ENCODE measurements around the gene AFF2. TPM values are rescaled to one million over a fixed set of nuclear protein-coding genes. Genes with fewer than 3 reads are reported as not detected.

Gene AFF2
- total RNA-seq, 1 experiment from 2014 or later, result 0.16 TPM

DNA sequence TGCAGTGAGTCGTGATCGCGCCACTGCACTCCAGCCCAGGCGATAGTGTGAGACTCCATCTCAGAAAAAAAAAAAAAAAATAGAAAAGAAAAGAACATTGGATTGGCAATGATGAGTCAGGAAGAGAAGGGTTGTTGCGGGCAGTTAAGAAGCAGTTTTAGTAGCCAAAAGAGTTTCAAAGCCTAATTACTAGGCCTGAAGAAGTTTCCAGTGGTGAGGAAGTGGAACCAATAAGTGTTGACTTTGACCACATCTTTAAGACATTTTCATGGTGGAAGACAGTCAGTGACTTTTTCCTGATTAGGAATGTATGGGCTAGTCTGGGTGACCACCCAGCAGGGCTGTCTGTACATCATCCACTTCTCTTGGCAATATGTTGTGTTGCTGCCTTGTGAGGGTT is 442.3 kb downstream of the AFF2 start:
- Mint-ChIP-seq H3K36me3 (ENCODE audit: insufficient read depth, unreplicated experiment) (no peaks in the 10 kb centered on the region), H3K4me1 (ENCODE audit: low read depth, unreplicated experiment) (no peaks in the 10 kb centered on the region), H3K27me3 (ENCODE audit: insufficient read depth, unreplicated experiment) (peaks cover 5% of the 10 kb centered on the region), H3K4me3 (ENCODE audit: unreplicated experiment) (no peak overlapping the region), H3K9me3 (ENCODE audit: unreplicated experiment) (no peaks in the 10 kb centered on the region), H3K27ac (ENCODE audit: unreplicated experiment) (no peak overlapping the region)
- DNase-seq, result no peak
- H3K36me3 ChIP-seq (ENCODE audit: control insufficient read depth, insufficient read depth, low read length), result no peaks in the 10 kb centered on the region
- ChIA-PET CTCF (no interaction called here), POLR2A (no interaction called here)
- intact Hi-C loops (cut with micrococcal nuclease; ENCODE audit: unreplicated experiment), result no loop called here
- no peaks in the 10 kb centered on the region for H3K27me3 ChIP-seq (replicated peaks; ENCODE audit: control insufficient read depth, insufficient read depth, low read length)
- H3K4me3 ChIP-seq (ENCODE audit: low read depth, low read length), result no peak overlapping the region
- BruUV-seq (replicated peaks), result no TSS peak
- H3K4me1 ChIP-seq, result no peaks in the 10 kb centered on the region
- H3K9me3 ChIP-seq, result no peaks in the 10 kb centered on the region
- TF ChIP-seq, protein P1, sequence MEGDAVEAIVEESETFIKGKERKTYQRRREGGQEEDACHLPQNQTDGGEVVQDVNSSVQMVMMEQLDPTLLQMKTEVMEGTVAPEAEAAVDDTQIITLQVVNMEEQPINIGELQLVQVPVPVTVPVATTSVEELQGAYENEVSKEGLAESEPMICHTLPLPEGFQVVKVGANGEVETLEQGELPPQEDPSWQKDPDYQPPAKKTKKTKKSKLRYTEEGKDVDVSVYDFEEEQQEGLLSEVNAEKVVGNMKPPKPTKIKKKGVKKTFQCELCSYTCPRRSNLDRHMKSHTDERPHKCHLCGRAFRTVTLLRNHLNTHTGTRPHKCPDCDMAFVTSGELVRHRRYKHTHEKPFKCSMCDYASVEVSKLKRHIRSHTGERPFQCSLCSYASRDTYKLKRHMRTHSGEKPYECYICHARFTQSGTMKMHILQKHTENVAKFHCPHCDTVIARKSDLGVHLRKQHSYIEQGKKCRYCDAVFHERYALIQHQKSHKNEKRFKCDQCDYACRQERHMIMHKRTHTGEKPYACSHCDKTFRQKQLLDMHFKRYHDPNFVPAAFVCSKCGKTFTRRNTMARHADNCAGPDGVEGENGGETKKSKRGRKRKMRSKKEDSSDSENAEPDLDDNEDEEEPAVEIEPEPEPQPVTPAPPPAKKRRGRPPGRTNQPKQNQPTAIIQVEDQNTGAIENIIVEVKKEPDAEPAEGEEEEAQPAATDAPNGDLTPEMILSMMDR (IDR thresholded peaks at IDR 0.05; ENCODE audit: insufficient read depth in 1 of 2, low read depth in 1 of 2, low read length in 1 of 2, severe bottlenecking in 1 of 2, unreplicated experiment in 1 of 2), result no peak

DNA sequence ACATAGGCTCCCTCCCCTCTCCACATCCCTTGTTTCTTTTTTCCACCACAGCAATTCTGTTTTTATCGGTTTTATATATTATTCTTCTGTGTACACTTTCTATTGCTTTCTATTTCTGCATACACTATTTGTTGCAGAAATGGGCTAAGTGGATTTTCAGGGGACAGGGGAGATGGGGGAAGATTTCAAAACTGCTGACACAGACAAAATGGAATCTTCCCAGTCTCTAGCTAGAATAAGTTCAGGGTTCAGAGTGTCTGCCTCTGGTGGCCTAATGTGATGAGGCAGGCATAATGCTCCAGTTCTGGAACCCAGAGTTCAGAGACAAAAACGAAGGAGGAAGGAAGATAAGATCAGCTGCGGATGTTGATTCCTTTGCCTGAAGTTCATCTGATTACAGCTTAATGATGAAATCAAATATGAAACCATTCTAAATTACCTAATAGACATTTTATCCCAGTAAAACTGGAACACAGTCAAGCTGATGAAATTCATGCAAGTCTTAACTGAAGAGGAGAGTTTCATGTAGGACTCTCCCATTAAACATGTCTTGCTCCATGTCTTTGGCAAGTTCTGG is 447.1 kb downstream of the AFF2 start:
- Histone ChIP-seq H3K4me3 (ENCODE audit: low read depth, low read length) (no peak overlapping the region), H3K9me3 (no peaks in the 10 kb centered on the region), H3K36me3 (ENCODE audit: control insufficient read depth, insufficient read depth, low read length) (no peaks in the 10 kb centered on the region), H3K27me3 (replicated peaks; ENCODE audit: control insufficient read depth, insufficient read depth, low read length) (no peaks in the 10 kb centered on the region), H3K4me1 (no peaks in the 10 kb centered on the region)
- ChIA-PET POLR2A (no interaction called here), CTCF (no interaction called here)
- Mint-ChIP-seq H3K27ac (ENCODE audit: unreplicated experiment) (no peak overlapping the region), H3K27me3 (ENCODE audit: insufficient read depth, unreplicated experiment) (no peaks in the 10 kb centered on the region), H3K4me1 (ENCODE audit: low read depth, unreplicated experiment) (no peaks in the 10 kb centered on the region), H3K4me3 (ENCODE audit: unreplicated experiment) (no peak overlapping the region), H3K36me3 (ENCODE audit: insufficient read depth, unreplicated experiment) (no peaks in the 10 kb centered on the region), H3K9me3 (ENCODE audit: unreplicated experiment) (no peaks in the 10 kb centered on the region)
- DNase-seq, result no peak
- TF ChIP-seq, protein P1 (IDR thresholded peaks at IDR 0.05; ENCODE audit: insufficient read depth in 1 of 2, low read depth in 1 of 2, low read length in 1 of 2, severe bottlenecking in 1 of 2, unreplicated experiment in 1 of 2), result no peak
- intact Hi-C loops (cut with micrococcal nuclease; ENCODE audit: unreplicated experiment), result no loop called here
- BruUV-seq (replicated peaks), result no TSS peak

DNA sequence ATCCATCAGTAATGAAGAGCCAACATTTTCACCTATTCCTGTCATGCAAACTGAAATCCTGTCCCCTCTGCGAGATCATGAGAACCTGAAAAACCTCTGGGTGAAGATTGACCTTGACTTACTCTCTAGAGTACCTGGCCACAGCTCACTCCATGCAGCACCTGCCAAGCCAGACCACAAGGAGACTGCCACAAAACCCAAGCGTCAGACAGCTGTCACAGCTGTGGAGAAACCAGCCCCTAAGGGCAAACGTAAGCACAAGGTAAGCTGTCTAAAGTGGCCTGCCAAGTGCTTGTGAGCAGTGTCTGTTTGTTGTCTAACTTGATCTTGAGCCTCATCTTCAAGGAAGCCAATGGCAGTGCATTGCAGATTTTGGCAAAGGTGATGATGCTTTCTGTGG is 455.9 kb downstream of the AFF2 start:
- no peaks in the 10 kb centered on the region for H3K27me3 Mint-ChIP-seq (ENCODE audit: insufficient read depth, unreplicated experiment)
- Histone ChIP-seq H3K4me3 (ENCODE audit: low read depth, low read length) (no peak overlapping the region), H3K9me3 (no peaks in the 10 kb centered on the region), H3K36me3 (ENCODE audit: control insufficient read depth, insufficient read depth, low read length) (no peaks in the 10 kb centered on the region), H3K27me3 (replicated peaks; ENCODE audit: control insufficient read depth, insufficient read depth, low read length) (no peaks in the 10 kb centered on the region), H3K4me1 (no peaks in the 10 kb centered on the region)
- H3K9me3 Mint-ChIP-seq (ENCODE audit: unreplicated experiment), result no peaks in the 10 kb centered on the region
- intact Hi-C loops (cut with micrococcal nuclease; ENCODE audit: unreplicated experiment), result no loop called here
- ChIA-PET POLR2A (no interaction called here), CTCF (no interaction called here)
- no TSS peak for BruUV-seq (replicated peaks)
- H3K27ac Mint-ChIP-seq (ENCODE audit: unreplicated experiment), result no peak overlapping the region
- DNase-seq, result no peak
- no peaks in the 10 kb centered on the region for H3K4me1 Mint-ChIP-seq (ENCODE audit: low read depth, unreplicated experiment)
- no peaks in the 10 kb centered on the region for H3K36me3 Mint-ChIP-seq (ENCODE audit: insufficient read depth, unreplicated experiment)
- no peak overlapping the region for H3K4me3 Mint-ChIP-seq (ENCODE audit: unreplicated experiment)
- TF ChIP-seq, protein P1 (IDR thresholded peaks at IDR 0.05; ENCODE audit: insufficient read depth in 1 of 2, low read depth in 1 of 2, low read length in 1 of 2, severe bottlenecking in 1 of 2, unreplicated experiment in 1 of 2), result no peak
